Chondrocyte (in vitro differentiated cells): ENCODE results near the gene SSNA1. TPM values are rescaled to one million over a fixed set of nuclear protein-coding genes. Genes with fewer than 3 reads are reported as not detected.

ENCODE experiments used
- DNase-seq: peaks from one replicate; pipeline ENCODE4 v3.0.0; 2021; ENCODE audit warnings: mixed read lengths, low spot score
- H3K27ac Mint-ChIP-seq: one replicate; pipeline ENCODE4 v1.8.0; 2021; ENCODE audit warnings: mild to moderate bottlenecking, moderate library complexity, mixed read lengths; ENCODE audit not compliant: unreplicated experiment
- H3K27me3 Mint-ChIP-seq: 2 replicates; pipeline ENCODE4 v1.8.0; 2021; ENCODE audit warnings: low read depth, mixed read lengths
- H3K36me3 Mint-ChIP-seq: 2 replicates; pipeline ENCODE4 v1.8.0; 2021; ENCODE audit warnings: low read depth, mixed read lengths
- H3K4me1 Mint-ChIP-seq: 2 replicates; pipeline ENCODE4 v1.8.0; 2021; ENCODE audit warnings: low read depth, mild to moderate bottlenecking, mixed read lengths
- H3K4me3 Mint-ChIP-seq: one replicate; pipeline ENCODE4 v1.8.0; 2021; ENCODE audit warnings: mild to moderate bottlenecking, moderate library complexity, mixed read lengths; ENCODE audit not compliant: unreplicated experiment
- H3K9me3 Mint-ChIP-seq: 2 replicates; pipeline ENCODE4 v1.8.0; 2021; ENCODE audit warnings: low read depth, mixed read lengths
- CTCF ChIP-seq: fragments of 200-600 bp; sonication (generic); IDR thresholded peaks from 2 replicates; pipeline ENCODE4 v1.5.0; 2021; ENCODE audit warnings: antibody characterized with exemption, mild to moderate bottlenecking, moderate library complexity
- total RNA-seq: library from RNA; stranded (reverse); gene quantifications from 3 replicates; pipeline ENCODE4 v1.2.1, GENCODE V29; 2021

SSNA1 gene
- total RNA-seq, 1 donor from 2014 or later = 55.5 TPM

DNA sequence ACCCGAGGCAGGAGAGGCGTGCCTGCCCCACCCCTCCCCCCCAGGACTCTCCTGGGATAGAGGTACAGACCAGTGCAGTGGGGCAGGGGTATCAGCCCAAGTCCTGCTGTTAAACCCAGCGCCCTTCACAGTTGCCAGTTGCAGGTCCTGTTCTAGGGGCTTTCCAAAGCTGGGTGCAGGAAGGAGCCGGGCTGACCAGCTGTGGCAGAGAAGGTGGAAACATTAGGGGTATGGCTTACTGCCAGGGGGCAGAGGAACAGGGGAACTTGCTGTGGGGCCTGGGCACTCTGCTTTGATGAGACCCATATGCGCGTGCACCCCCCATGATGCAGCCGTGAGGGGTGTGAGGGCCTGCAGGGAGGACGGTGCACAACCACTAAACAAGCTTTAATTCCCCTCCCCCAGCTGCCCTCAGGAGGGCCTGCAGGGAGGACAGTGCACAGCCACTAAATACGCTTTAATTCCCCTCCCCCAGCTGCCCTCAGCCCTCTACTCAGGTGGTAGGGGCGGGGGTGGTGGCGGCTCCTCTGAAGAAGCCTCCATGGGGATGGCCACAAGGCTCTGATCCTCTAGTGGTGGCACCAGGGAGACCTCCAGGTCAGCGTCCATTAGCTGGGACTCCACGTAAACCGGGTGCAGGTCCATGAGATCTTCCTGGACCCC lies 17.9 kb upstream of the SSNA1 start:
- H3K9me3 Mint-ChIP-seq = no peaks in the 10 kb centered on the region
- peaks cover 3% of the 10 kb centered on the region for H3K4me1 Mint-ChIP-seq
- H3K27ac Mint-ChIP-seq = no peak overlapping the region
- no peak overlapping the region for H3K4me3 Mint-ChIP-seq
- H3K27me3 Mint-ChIP-seq = peaks cover 13% of the 10 kb centered on the region
- no peak for DNase-seq
- TF ChIP-seq CTCF = no peak
- H3K36me3 Mint-ChIP-seq = no peaks in the 10 kb centered on the region

DNA sequence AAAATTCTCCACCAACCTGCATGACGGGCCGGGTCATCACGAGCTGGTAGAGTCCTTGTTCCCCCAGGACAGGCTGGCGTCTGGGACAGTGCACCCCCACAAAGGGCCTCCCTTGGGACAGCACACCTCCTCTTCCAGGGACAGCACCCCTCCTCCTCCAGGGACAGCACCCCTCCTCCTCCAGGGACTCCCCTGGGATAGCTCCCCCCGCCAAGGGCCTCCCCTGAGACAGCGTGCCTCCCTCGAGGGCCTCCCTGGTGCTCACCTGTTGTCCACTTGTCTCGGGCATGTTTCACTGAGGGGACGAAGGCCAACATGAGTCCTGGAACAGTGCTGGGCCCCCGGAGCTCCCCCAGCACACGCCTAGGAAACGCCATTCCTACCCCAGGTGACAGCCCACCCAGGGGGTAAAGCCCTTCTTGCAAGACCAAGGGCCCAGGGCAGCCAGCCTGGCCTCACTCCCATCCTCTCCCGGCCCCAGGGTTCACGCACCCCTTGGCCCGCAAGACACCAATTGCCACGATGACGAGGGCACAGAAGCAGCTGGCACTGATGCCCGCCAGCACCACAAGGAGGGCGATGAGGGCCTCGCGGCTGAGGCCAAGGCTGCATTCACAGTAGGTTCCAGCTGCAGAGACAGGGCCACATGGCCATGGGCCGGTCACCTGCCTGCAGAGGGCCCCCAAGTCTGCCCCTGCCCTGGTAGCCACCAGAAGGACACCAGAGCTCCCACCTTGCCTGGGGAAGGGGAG lies 17.2 kb upstream of the SSNA1 start:
- Mint-ChIP-seq H3K27me3 (peaks cover 13% of the 10 kb centered on the region), H3K27ac (no peak overlapping the region), H3K36me3 (no peaks in the 10 kb centered on the region), H3K4me3 (no peak overlapping the region), H3K4me1 (peaks cover 3% of the 10 kb centered on the region), H3K9me3 (no peaks in the 10 kb centered on the region)
- TF ChIP-seq CTCF = no peak
- no peak for DNase-seq

- DNase-seq = no peak
These were observed 15.3 kb upstream of the SSNA1 start for GRCh38 chr9:137172901-137173795.

DNA sequence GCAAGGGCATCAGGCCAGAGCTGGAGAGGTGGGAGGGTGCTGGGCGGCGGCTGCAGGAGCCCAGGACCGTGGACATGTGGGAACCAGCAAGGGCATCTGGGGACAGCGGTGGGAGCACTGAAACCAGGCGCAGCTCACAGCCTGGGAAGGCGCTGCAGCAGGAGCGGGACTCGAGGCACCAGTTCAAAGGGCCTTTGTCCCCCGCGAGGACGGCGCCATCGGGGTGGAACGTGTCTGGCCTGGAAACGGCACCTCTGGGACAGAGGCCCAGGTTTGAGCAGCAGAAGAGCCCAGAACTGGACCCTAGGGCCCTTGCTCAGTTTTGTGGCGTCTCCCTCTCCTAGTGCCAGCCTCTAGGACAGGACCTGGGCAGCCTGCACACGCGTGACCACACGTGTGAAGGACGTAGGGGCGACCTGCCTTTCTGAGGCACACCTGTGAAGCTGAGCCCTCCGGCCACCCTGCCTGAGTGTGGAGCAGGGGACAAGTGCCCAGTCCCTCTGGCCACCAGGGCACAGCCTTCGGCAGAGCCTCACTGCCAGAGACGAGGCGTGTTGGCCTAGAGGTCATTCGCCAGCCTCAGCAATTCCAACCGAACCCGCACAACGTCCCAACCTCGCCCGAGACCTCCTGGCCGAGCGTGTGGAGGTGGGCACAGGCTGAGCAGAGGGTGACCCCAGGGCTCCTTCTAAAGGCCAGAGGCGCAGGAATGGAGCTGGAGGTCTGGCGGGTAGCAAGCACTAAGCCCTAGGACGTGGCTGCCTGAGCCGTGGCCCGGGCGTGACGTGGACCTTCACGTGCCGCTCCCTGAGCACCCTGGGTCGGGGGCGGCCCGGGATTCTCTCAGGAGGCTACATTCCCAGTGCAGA lies 14.4 kb upstream of the SSNA1 start:
- H3K36me3 Mint-ChIP-seq = peaks cover 4% of the 10 kb centered on the region
- no peak overlapping the region for H3K4me3 Mint-ChIP-seq

More at GRCh38 chr9:137172901-137173795, 15.3 kb upstream of the SSNA1 start:
- TF ChIP-seq CTCF = no peak
- Mint-ChIP-seq H3K4me3 (no peak overlapping the region), H3K36me3 (peaks cover 4% of the 10 kb centered on the region), H3K27ac (no peak overlapping the region), H3K4me1 (peaks cover 3% of the 10 kb centered on the region), H3K9me3 (no peaks in the 10 kb centered on the region), H3K27me3 (peaks cover 6% of the 10 kb centered on the region)

More for the DNA sequence above, 14.4 kb upstream of the SSNA1 start:
- H3K27ac Mint-ChIP-seq = no peak overlapping the region
- no peak for TF ChIP-seq CTCF
- peaks cover 4% of the 10 kb centered on the region for H3K27me3 Mint-ChIP-seq
- H3K9me3 Mint-ChIP-seq = no peaks in the 10 kb centered on the region
- no peaks in the 10 kb centered on the region for H3K4me1 Mint-ChIP-seq
- DNase-seq = no peak
